ENCODE measurements around the gene HPSE2.

DNA sequence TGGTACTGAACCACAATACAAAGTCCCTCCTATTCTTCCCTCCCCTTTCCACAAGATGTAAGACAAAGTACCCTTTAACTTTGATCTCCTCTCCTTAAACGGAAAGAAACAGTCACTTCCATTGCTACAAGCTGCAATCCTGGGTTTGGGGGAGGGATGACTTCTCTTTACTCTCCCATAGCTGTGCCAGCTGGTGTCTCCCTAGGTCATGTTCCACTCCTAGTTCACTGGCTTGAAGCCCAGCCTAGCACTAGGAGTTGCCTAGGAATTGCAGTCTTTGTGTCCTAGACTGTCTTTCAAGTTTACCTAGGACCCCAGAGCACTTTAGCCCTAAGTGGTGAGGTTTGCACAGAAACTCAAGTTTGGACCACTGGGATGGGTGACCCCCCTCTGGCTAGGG lies 311.1 kb downstream of the HPSE2 start:
- TF ChIP-seq, protein P1, sequence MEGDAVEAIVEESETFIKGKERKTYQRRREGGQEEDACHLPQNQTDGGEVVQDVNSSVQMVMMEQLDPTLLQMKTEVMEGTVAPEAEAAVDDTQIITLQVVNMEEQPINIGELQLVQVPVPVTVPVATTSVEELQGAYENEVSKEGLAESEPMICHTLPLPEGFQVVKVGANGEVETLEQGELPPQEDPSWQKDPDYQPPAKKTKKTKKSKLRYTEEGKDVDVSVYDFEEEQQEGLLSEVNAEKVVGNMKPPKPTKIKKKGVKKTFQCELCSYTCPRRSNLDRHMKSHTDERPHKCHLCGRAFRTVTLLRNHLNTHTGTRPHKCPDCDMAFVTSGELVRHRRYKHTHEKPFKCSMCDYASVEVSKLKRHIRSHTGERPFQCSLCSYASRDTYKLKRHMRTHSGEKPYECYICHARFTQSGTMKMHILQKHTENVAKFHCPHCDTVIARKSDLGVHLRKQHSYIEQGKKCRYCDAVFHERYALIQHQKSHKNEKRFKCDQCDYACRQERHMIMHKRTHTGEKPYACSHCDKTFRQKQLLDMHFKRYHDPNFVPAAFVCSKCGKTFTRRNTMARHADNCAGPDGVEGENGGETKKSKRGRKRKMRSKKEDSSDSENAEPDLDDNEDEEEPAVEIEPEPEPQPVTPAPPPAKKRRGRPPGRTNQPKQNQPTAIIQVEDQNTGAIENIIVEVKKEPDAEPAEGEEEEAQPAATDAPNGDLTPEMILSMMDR (conservative IDR thresholded peaks at IDR 0.05), result no peak
- TF ChIP-seq EZH2 (IDR thresholded peaks at IDR 0.05; ENCODE audit: low read depth), result no peak

Data from PC-9 (cell line).